Measurements from ENCODE around the gene ADAMTSL5. TPM values are rescaled to one million over a fixed set of nuclear protein-coding genes. Genes with fewer than 3 reads are reported as not detected.

The ADAMTSL5 gene
- total and polyA plus RNA-seq, 2 of the 13 experiments (the other 11 are each of a cell fraction or from before 2014, with no cell fraction given), result 0.60 to 2.7 TPM

- in situ Hi-C loops (cut with HindIII; ENCODE audit: extremely low pct_ligation_motif_present, low pct_unique_long_range_greater_than_20kb), result no loop called here
- ATAC-seq (no peak), DNase-seq (ENCODE audit: low spot score) (no peak), FAIRE-seq (no peak)
- Histone ChIP-seq H3K4me3 (replicated peaks in 1 of 3; ENCODE audit: insufficient read depth in 1 of 3, low read depth in 2 of 3, low read length in 3 of 3) (no peak overlapping the region), H3K9ac (ENCODE audit: insufficient read depth, low read depth, low read length) (no peak overlapping the region), H4K20me1 (ENCODE audit: insufficient read depth, low read length) (0 out of 2 replicates have a peak, but pooled peaks cover 6% of the 10 kb centered on the region), H3K9me3 (ENCODE audit: low read length) (no peaks in the 10 kb centered on the region), H3K4me2 (ENCODE audit: low read depth, low read length) (no peak overlapping the region), H3K79me2 (ENCODE audit: insufficient read depth, low read length) (peaks cover 10% of the 10 kb centered on the region), H3K36me3 (replicated peaks in 1 of 2; ENCODE audit: control insufficient read depth in 1 of 2, insufficient read depth in 2 of 2, low read length in 2 of 2) (peaks cover 0 to 4% of the 10 kb centered on the region in 2 experiments; a peak in 3 of 5 replicates), H2AFZ (ENCODE audit: low read length) (no peak overlapping the region), H3K27me3 (ENCODE audit: control insufficient read depth in 1 of 2, insufficient read depth in 2 of 2, low read length in 2 of 2) (no peaks in the 10 kb centered on the region), H3K4me1 (ENCODE audit: insufficient read depth, low read length) (peaks cover 8% of the 10 kb centered on the region), H3K27ac (ENCODE audit: extremely low read length, insufficient read depth, low read length) (no peak overlapping the region)
- 97% methylated on average over 11 of the region's 17 CpGs for WGBS (ENCODE audit: low lambda C conversion rate)
- POLR2A ChIA-PET, result no interaction called here
- CTCF ChIA-PET (ENCODE audit: low intra/inter-chr PET ratio, low total read pairs), result no interaction called here
- intact Hi-C loops (cut with micrococcal nuclease; ENCODE audit: unreplicated experiment), result no loop called here
- no TSS peak for BruUV-seq (replicated peaks)
- TF ChIP-seq IKZF4 (CRISPR knock-in tag; IDR thresholded peaks at IDR 0.05; ENCODE audit: borderline replicate concordance, low read depth, not compliant biosample characterization) (no peak), ZSCAN22 (CRISPR knock-in tag; IDR thresholded peaks at IDR 0.05) (no peak), RARA (CRISPR knock-in tag; IDR thresholded peaks at IDR 0.05) (no peak), FOXP1 (IDR thresholded peaks at IDR 0.05) (no peak), FOXP1 (CRISPR knock-in tag; IDR thresholded peaks at IDR 0.05) (no peak), BHLHE40 (IDR thresholded peaks at IDR 0.05; ENCODE audit: low read length) (no peak), ZNF121 (CRISPR knock-in tag; IDR thresholded peaks at IDR 0.05) (peak; percentile 78), ZNF530 (CRISPR knock-in tag; IDR thresholded peaks at IDR 0.05; ENCODE audit: low read depth) (no peak), ZNF326 (CRISPR knock-in tag; IDR thresholded peaks at IDR 0.05; ENCODE audit: borderline replicate concordance) (no peak), ZNF770 (CRISPR knock-in tag; IDR thresholded peaks at IDR 0.05) (0 out of 2 replicates have a peak, but pooled peaks have one; percentile 56), ZBTB40 (IDR thresholded peaks at IDR 0.05) (no peak), ZBTB40 (CRISPR knock-in tag; IDR thresholded peaks at IDR 0.05) (no peak), ZUFSP (CRISPR knock-in tag; IDR thresholded peaks at IDR 0.05; ENCODE audit: borderline replicate concordance) (no peak)
Observed at GRCh38 chr19:1561236-1561842, 48.5 kb upstream of the ADAMTSL5 start.

All from HepG2 (cell line).